Liver (tissue), 3 donors: ENCODE results near the gene CLEC1A.

Experiments
- EGR1 ChIP-seq, 2 donors: IDR thresholded peaks; 2 replicates each; pipeline ENCODE4 v1.6.1; 2016 to 2018; ENCODE audit warnings: antibody characterized with exemption in 2 of 2, low read depth in 2 of 2
- GABPA ChIP-seq, 2 donors: IDR thresholded peaks in 1 of 2; conservative IDR thresholded peaks in 1 of 2; 2 replicates each; pipeline ENCODE4 v1.6.1; 2016; ENCODE audit warnings: antibody characterized with exemption in 2 of 2, mild to moderate bottlenecking in 1 of 2, moderate library complexity in 1 of 2
- HNF4G ChIP-seq: IDR thresholded peaks from 2 replicates; pipeline ENCODE4 v1.6.1; 2016; ENCODE audit warnings: antibody characterized with exemption
- RAD21 ChIP-seq, 2 donors: IDR thresholded peaks; 2 replicates each; pipeline ENCODE4 v1.6.1; 2016; ENCODE audit warnings: antibody characterized with exemption in 2 of 2, mild to moderate bottlenecking in 2 of 2
- REST ChIP-seq: IDR thresholded peaks from 2 replicates; pipeline ENCODE4 v1.6.1; 2016; ENCODE audit warnings: antibody characterized with exemption, mild to moderate bottlenecking
- RXRA ChIP-seq, 2 donors: IDR thresholded peaks; 2 replicates each; pipeline ENCODE4 v1.6.1; 2017 to 2018; ENCODE audit warnings: antibody characterized with exemption in 2 of 2, mild to moderate bottlenecking in 1 of 2
- TF ChIP-seq, protein P1 (sequence below): fragments of 150-350 bp; IDR thresholded peaks from 2 replicates; pipeline ENCODE4 v1.5.1; 2017; ENCODE audit warnings: improper control_type of control experiment, low read depth, low read length; ENCODE audit not compliant: missing input control
- donor health status: healthy.
- donor health status: healthy.

GRCh38 chr12:10072131-10072530 is 26.7 kb downstream of the CLEC1A start:
- TF ChIP-seq, protein P1, sequence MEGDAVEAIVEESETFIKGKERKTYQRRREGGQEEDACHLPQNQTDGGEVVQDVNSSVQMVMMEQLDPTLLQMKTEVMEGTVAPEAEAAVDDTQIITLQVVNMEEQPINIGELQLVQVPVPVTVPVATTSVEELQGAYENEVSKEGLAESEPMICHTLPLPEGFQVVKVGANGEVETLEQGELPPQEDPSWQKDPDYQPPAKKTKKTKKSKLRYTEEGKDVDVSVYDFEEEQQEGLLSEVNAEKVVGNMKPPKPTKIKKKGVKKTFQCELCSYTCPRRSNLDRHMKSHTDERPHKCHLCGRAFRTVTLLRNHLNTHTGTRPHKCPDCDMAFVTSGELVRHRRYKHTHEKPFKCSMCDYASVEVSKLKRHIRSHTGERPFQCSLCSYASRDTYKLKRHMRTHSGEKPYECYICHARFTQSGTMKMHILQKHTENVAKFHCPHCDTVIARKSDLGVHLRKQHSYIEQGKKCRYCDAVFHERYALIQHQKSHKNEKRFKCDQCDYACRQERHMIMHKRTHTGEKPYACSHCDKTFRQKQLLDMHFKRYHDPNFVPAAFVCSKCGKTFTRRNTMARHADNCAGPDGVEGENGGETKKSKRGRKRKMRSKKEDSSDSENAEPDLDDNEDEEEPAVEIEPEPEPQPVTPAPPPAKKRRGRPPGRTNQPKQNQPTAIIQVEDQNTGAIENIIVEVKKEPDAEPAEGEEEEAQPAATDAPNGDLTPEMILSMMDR = no peak
- TF ChIP-seq RAD21 (IDR thresholded peaks at IDR 0.05) = no peak
- TF ChIP-seq REST = no peak
- TF ChIP-seq HNF4G = no peak
- TF ChIP-seq GABPA (IDR thresholded peaks at IDR 0.05 in 1 of 2, conservative IDR thresholded peaks at IDR 0.05 in 1 of 2) = no peak
- TF ChIP-seq RXRA (IDR thresholded peaks at IDR 0.05) = no peak
- TF ChIP-seq EGR1 (IDR thresholded peaks at IDR 0.05; ENCODE audit: low read depth in 2 of 2) = no peak
